Measurements from ENCODE around the gene CARS2. TPM values are rescaled to one million over a fixed set of nuclear protein-coding genes. Genes with fewer than 3 reads are reported as not detected.

The CARS2 gene
- total RNA-seq, 6 experiments from 2014 or later, result 22.0 to 53.2 (median 27.3) TPM

GRCh38 chr13:110712849-110713641, 7.1 kb upstream of the CARS2 start:
- no peaks in the 10 kb centered on the region for H3K9me3 ChIP-seq
- DNase-seq (peak; percentile 99), ATAC-seq (peak; percentile 63 to 74 (median 68))
- no peaks in the 10 kb centered on the region for H3K36me3 ChIP-seq
- TF ChIP-seq POLR2A (IDR thresholded peaks at IDR 0.05) (peak; percentile 99), CTCF (IDR thresholded peaks at IDR 0.05) (no peak)
- H3K27ac ChIP-seq, result peak overlapping the region; percentile 94 to 98 (median 98)
- no peaks in the 10 kb centered on the region for H3K27me3 ChIP-seq
- WGBS (ENCODE audit: insufficient coverage, low coverage, low lambda C conversion rate, missing lambda C conversion rate), result 0% methylated on average over 6 of the region's 68 CpGs
- H3K4me1 ChIP-seq, result peaks cover 0 to 14% (median 9%) of the 10 kb centered on the region in 4 donors
- peak overlapping the region; percentile 80 to 99 (median 99) for H3K4me3 ChIP-seq
- intact Hi-C loops (cut with DNase I), result loop anchor here in 1 of 2 donors (10.0 kb wide), 1 partner anchor 98 kb away; the partner anchor contains the start of gene NAXD

DNA sequence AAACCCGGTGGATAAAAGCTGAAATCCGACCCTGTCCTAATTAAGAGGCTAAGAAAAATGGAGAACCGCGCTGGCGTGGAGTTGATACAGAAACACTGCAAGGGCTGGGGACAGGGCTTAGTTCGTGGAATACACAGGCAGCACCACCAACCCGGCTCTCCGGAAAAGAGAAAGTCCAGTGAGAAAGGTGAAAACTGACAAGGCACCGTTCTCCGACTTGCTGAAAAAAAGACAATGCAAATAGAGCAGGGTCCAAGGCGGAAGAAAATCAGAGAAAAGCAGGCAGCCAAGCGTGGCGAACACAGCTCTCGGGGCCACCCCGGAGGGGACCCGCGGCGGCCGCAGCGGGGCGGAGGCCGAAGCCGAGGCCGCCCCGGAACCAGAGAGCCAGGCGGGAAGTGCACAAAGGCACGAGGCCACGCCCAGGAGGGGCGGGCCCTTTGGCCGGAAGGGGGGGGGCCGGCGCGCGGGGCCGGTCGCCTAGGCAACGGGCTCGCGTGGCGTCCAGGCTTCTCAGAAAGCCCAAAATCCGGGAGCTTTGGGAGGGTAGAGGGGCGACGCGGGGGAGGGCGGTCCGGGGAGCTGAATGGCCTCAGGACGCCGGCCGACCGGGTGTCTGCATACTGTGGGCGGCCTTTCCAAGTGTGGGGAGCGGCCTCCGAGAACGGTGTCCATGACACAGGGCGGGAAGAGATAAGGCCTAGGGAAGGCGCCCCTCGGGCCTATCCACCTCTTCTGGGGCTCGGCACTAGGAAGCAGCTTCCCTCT, 6.3 kb upstream of the CARS2 start:
- ATAC-seq (peak; percentile 50 to 58 (median 54)), DNase-seq (peak; percentile 88 to 91 (median 89))
- Histone ChIP-seq H3K4me3 (peak overlapping the region; percentile 74 to 99 (median 99)), H3K9me3 (no peaks in the 10 kb centered on the region), H3K36me3 (no peaks in the 10 kb centered on the region), H3K4me1 (peaks cover 0 to 8% (median 6%) of the 10 kb centered on the region in 4 donors), H3K27me3 (no peaks in the 10 kb centered on the region), H3K27ac (peak overlapping the region; percentile 94 to 98 (median 98))
- peak; percentile 90 for TF ChIP-seq POLR2A (IDR thresholded peaks at IDR 0.05)
- no peak for TF ChIP-seq CTCF (IDR thresholded peaks at IDR 0.05)
- 0% methylated on average over 15 of the region's 58 CpGs for WGBS (ENCODE audit: insufficient coverage, low coverage, low lambda C conversion rate, missing lambda C conversion rate)
- intact Hi-C loops (cut with DNase I), result loop anchor here in 1 of 2 donors (10.0 kb wide), 1 partner anchor 97 kb away; the partner anchor contains the start of gene NAXD

GRCh38 chr13:110706570-110707372, 855 bp upstream of the CARS2 start:
- DNase-seq (no peak), ATAC-seq (no peak)
- intact Hi-C loops (cut with DNase I), result no loop called here
- 70% methylated on average over 5 of the region's 8 CpGs for WGBS (ENCODE audit: insufficient coverage, low coverage, low lambda C conversion rate, missing lambda C conversion rate)
- H3K36me3 ChIP-seq, result no peaks in the 10 kb centered on the region
- H3K27me3 ChIP-seq, result no peaks in the 10 kb centered on the region
- no peaks in the 10 kb centered on the region for H3K9me3 ChIP-seq
- peak overlapping the region; percentile 31 to 91 (median 34) for H3K4me3 ChIP-seq
- peaks cover 0 to 18% (median 3%) of the 10 kb centered on the region in 4 donors for H3K4me1 ChIP-seq
- TF ChIP-seq POLR2A (IDR thresholded peaks at IDR 0.05) (no peak), CTCF (IDR thresholded peaks at IDR 0.05) (no peak)
- H3K27ac ChIP-seq, result peak overlapping the region in 1 of 3 donors; percentile 40

DNA sequence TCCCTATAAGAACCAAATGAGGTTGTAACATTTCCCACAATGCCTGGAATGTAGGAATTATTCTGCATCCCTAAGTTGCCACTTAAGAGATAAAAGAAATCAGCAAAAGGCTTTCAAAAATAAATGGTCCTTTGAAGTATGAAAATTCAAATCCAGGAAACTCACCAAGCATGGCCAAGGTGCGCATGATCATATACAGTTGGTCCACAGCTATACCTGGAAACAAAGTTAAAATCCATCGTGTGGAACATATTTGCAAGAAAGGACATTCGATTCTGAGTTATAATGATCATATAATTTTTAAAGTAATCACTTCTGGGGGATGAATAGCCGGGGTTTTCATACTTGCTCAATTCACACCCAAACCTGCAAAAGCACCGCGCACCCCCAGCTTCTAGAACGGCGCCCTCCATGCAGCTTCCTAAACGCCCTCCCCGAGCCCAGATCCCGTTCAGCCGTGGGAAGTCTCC, 525 bp downstream of the CARS2 start:
- TF ChIP-seq POLR2A (IDR thresholded peaks at IDR 0.05) (no peak), CTCF (IDR thresholded peaks at IDR 0.05) (no peak)
- no peaks in the 10 kb centered on the region for H3K9me3 ChIP-seq
- intact Hi-C loops (cut with DNase I), result no loop called here
- no peaks in the 10 kb centered on the region for H3K27me3 ChIP-seq
- H3K27ac ChIP-seq, result peak overlapping the region; percentile 51 to 73 (median 69)
- peak overlapping the region; percentile 58 to 91 (median 66) for H3K4me3 ChIP-seq
- DNase-seq (no peak), ATAC-seq (no peak)
- peaks cover 0 to 11% (median 0%) of the 10 kb centered on the region in 4 donors for H3K4me1 ChIP-seq
- 2% methylated on average over 9 of the region's 12 CpGs for WGBS (ENCODE audit: insufficient coverage, low coverage, low lambda C conversion rate, missing lambda C conversion rate)
- peaks cover 0 to 12% (median 3%) of the 10 kb centered on the region in 4 donors for H3K36me3 ChIP-seq
